IPS-20b (cell line): ENCODE results near the gene CCDC91.

Experiments used
- H3K27ac ChIP-seq: one replicate; pipeline ENCODE4 v1.5.1; 2013; ENCODE audit warnings: low read length
- H3K27me3 ChIP-seq: 2 replicates; pipeline ENCODE4 v1.6.1; 2013; ENCODE audit warnings: mild to moderate bottlenecking, low read length, inconsistent platforms; ENCODE audit not compliant: insufficient read depth
- H3K36me3 ChIP-seq: 2 replicates; pipeline ENCODE4 v1.6.1; 2013; ENCODE audit warnings: low read depth, mild to moderate bottlenecking, inconsistent platforms, low read length, moderate library complexity; ENCODE audit not compliant: insufficient read depth
- H3K4me1 ChIP-seq: 2 replicates; pipeline ENCODE4 v1.6.1; 2013; ENCODE audit warnings: mild to moderate bottlenecking, control low read depth, inconsistent platforms, low read length, moderate library complexity; ENCODE audit not compliant: insufficient read depth
- H3K4me3 ChIP-seq: 2 replicates; pipeline ENCODE4 v1.5.1; 2013; ENCODE audit warnings: mild to moderate bottlenecking, low read length, inconsistent platforms
- H3K9ac ChIP-seq: 2 replicates; pipeline ENCODE4 v1.6.1; 2013; ENCODE audit warnings: low read depth, mild to moderate bottlenecking, inconsistent platforms, low read length, moderate library complexity
- H3K9me3 ChIP-seq: 2 replicates; pipeline ENCODE4 v1.6.1; 2013; ENCODE audit warnings: mild to moderate bottlenecking, low read depth, low read length, inconsistent platforms; ENCODE audit not compliant: insufficient read depth

Gene CCDC91

DNA sequence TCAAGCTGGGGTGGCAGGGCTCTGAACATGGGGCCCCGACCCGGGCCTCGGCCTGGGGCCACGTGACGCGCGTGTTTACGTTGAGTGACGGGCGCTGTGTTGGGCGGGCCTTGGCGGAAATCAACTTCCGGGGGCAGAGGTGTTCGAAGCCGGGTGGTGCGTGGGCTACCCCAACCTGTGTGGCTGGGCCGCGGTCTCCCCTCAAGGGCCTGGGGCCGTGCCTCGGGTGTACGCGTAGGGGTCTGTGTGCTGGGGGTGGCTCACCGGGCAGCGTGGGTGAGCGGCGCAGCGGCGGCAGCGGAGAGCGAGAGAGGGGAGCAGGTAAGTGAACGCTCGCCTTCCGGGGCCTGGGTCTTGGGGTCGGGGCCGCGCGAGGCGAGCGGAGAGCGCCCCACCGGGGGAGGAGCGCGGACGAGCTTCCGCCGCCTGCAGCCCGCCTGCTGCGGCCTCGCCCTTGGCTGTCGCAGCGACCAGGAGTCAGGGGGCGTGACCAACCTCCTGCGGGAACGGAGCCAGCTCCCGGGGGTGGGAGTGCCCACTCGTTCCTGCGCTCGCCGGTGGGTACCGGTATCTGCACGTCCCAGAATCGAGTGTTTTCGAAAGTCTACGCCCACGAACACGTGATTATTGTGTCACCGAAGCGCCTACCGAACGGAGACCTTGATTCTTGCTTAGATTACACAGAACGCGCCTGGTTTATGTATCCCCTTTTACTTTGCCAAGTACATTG lies at the start of gene CCDC91:
Gene CCDC91 (plus strand): TSS at position 136 of the 730 bp plus-strand sequence. CDS start 66,760 bp downstream, outside the sequence.
- H3K4me3 ChIP-seq, result peak within 1 kb of the TSS; percentile 86
- peaks cover 3% of the 10 kb centered on the region; the same call in 1 of the 2 replicates for H3K9me3 ChIP-seq
- H3K36me3 ChIP-seq, result peaks cover 2% of the 10 kb centered on the region; the same call in 1 of the 2 replicates
- peaks cover 3% of the 10 kb centered on the region; the same call in 1 of the 2 replicates for H3K4me1 ChIP-seq
- H3K9ac ChIP-seq, result peak within 1 kb of the TSS; percentile 86
- no peaks in the 10 kb centered on the region for H3K27me3 ChIP-seq
- H3K27ac ChIP-seq, result no peak within 1 kb of the TSS

GRCh38 chr12:28144059-28144458 lies 46.2 kb upstream of the CCDC91 start:
- H3K4me3 ChIP-seq, result no peak overlapping the region
- H3K27me3 ChIP-seq, result no peaks in the 10 kb centered on the region
- H3K36me3 ChIP-seq, result no peaks in the 10 kb centered on the region
- no peaks in the 10 kb centered on the region for H3K9me3 ChIP-seq
- no peak overlapping the region for H3K9ac ChIP-seq
- no peaks in the 10 kb centered on the region for H3K4me1 ChIP-seq
- H3K27ac ChIP-seq, result no peak overlapping the region

- Histone ChIP-seq H3K4me1 (no peaks in the 10 kb centered on the region), H3K4me3 (no peak overlapping the region), H3K9me3 (no peaks in the 10 kb centered on the region), H3K27ac (no peak overlapping the region), H3K36me3 (no peaks in the 10 kb centered on the region), H3K9ac (no peak overlapping the region), H3K27me3 (no peaks in the 10 kb centered on the region)
Measured at GRCh38 chr12:28144532-28144931, 45.7 kb upstream of the CCDC91 start.

DNA sequence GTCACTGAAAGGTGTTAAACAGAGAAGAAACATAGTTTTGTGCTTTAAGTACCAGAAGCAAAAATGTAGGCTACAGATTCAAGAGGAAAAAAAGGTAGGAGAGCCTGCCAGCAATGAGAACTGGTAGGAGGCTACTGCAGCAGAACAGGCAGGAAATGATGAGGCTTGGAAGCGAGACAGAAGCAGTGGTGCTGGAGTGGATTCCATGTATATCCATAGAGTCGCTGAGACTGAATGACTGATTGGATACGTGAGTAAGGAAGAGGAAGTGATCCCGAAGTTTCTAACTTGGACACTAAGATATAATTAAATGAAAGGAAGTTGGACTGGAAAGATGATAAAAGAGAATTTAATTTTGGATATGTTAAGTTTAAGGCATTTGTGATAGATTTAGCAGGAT lies 45.0 kb upstream of the CCDC91 start:
- H3K27me3 ChIP-seq, result no peaks in the 10 kb centered on the region
- H3K36me3 ChIP-seq, result no peaks in the 10 kb centered on the region
- H3K27ac ChIP-seq, result no peak overlapping the region
- no peaks in the 10 kb centered on the region for H3K4me1 ChIP-seq
- no peaks in the 10 kb centered on the region for H3K9me3 ChIP-seq
- H3K4me3 ChIP-seq, result no peak overlapping the region
- H3K9ac ChIP-seq, result no peak overlapping the region

DNA sequence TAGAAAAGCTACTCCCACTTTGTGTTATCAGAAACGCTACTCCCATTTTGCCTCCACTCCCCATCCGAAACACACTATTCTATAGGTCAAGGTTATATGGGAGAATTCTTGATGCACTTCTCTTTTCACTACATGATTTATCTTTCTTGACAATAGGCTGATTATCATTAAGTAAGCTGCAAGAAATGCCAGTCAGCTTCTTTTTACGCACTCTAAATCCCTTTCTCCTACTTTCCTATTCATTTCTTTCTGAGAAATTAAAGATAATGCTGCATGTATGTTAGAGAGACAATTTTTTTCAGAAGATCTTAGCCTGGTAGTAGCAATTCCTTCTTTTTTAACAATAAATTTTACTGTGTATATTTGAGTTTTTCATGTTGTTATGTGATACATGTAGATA lies 41.0 kb upstream of the CCDC91 start:
- Histone ChIP-seq H3K36me3 (no peaks in the 10 kb centered on the region), H3K4me3 (no peak overlapping the region), H3K9ac (no peak overlapping the region), H3K27ac (no peak overlapping the region), H3K4me1 (no peaks in the 10 kb centered on the region), H3K9me3 (no peaks in the 10 kb centered on the region), H3K27me3 (no peaks in the 10 kb centered on the region)

DNA sequence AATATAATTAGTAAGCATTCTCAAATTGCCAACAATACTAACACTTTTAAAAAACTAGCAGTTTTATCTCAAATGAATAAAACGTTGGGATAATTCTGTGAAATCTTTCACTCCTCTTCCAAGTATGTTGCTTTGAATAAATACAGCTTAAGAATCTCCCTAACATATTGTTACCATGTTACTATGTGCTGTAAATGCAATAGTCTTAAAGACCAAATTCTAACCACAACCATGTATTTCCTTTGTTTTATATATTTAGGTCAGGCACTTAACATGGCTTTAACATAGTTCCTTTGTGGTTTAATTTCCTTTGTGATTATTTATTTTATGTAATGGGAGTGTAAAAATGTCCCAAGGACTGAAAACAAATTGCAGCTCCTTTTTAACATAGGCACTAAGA lies 33.9 kb upstream of the CCDC91 start:
- Histone ChIP-seq H3K9ac (no peak overlapping the region), H3K4me3 (no peak overlapping the region), H3K4me1 (0 out of 2 replicates have a peak, but pooled peaks cover 3% of the 10 kb centered on the region), H3K9me3 (no peaks in the 10 kb centered on the region), H3K27ac (no peak overlapping the region), H3K36me3 (no peaks in the 10 kb centered on the region), H3K27me3 (no peaks in the 10 kb centered on the region)

DNA sequence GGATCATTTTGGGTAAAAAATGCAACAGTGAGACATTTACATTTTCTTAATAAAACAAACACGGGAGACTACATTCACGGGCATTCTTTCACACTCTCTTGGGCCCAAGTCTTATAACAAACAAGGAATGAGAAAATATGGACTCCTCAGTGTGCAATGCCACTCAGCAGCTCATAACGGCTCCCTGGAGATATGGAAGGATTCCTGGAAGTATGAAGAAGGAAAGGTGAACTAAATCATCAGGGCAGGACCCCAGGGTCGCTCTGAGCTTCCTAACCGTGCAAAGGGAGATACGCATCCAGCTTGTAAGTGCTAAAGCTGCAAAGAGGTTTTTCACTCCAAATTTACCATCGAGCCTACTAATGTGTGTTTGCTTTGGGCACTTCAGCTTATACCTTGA lies 33.5 kb upstream of the CCDC91 start:
- H3K4me1 ChIP-seq, result 0 out of 2 replicates have a peak, but pooled peaks cover 3% of the 10 kb centered on the region
- no peak overlapping the region for H3K4me3 ChIP-seq
- no peaks in the 10 kb centered on the region for H3K36me3 ChIP-seq
- no peak overlapping the region for H3K27ac ChIP-seq
- H3K9ac ChIP-seq, result no peak overlapping the region
- no peaks in the 10 kb centered on the region for H3K9me3 ChIP-seq
- no peaks in the 10 kb centered on the region for H3K27me3 ChIP-seq

DNA sequence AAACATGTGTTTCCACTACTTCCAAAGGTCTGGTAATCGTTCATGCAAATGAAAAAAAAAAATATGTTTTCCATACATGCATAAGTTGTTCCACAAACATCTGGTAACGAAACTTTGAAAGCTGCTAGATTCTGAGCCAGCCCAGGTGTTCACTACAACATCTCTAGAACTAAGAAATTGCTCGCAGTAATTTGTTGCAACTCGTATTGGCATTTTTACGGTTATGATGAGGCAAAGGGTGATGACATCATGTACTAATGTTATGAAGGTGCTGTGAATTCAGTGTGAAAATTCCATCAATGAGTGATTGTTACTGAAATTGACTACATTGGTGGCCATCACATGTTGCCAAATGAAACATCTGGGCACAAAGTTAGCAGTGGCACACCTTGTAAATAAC lies 31.9 kb upstream of the CCDC91 start:
- Histone ChIP-seq H3K36me3 (no peaks in the 10 kb centered on the region), H3K27ac (no peak overlapping the region), H3K4me1 (0 out of 2 replicates have a peak, but pooled peaks cover 3% of the 10 kb centered on the region), H3K27me3 (no peaks in the 10 kb centered on the region), H3K9me3 (no peaks in the 10 kb centered on the region), H3K9ac (no peak overlapping the region), H3K4me3 (no peak overlapping the region)

DNA sequence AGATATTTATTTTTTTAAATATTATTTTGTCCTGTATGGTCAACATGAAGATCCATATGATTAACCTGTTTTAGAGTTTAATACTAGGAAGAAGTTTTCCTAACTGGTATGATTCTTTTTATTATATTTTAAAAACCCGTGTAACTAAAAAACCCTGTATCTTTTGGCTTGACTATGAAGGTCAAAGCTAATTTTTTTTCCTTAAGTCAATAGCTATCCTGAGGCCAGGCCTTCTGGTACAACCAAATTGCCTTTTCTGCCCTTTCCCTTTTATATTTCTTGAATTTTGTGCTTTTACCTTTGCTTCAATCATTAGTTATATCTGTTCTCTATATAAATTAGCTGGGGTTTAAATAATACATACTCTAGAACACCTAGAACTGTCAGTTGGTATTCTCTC lies 30.6 kb upstream of the CCDC91 start:
- Histone ChIP-seq H3K27me3 (no peaks in the 10 kb centered on the region), H3K27ac (no peak overlapping the region), H3K9me3 (no peaks in the 10 kb centered on the region), H3K9ac (no peak overlapping the region), H3K4me1 (0 out of 2 replicates have a peak, but pooled peaks cover 3% of the 10 kb centered on the region), H3K36me3 (no peaks in the 10 kb centered on the region), H3K4me3 (no peak overlapping the region)

DNA sequence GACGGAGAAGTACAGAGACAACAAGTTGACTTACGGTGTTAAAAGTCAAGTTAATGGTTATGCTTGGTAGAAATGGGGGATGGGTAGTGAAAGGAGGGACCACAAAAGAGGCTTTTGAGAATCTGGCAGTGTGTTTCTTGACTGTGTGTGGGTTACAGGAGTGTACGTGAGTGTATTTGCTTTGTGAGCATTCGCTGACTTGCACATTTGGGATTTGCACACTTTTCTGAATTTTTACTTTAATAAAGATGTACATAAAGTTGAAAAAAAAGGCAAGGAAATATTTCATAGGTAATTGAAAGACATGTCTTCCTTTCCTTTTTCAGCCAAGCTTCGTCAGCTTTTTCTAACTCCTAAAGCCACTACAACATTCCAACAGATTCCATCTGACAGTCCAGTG lies 28.6 kb upstream of the CCDC91 start:
- Histone ChIP-seq H3K9me3 (no peaks in the 10 kb centered on the region), H3K27me3 (no peaks in the 10 kb centered on the region), H3K4me1 (0 out of 2 replicates have a peak, but pooled peaks cover 1% of the 10 kb centered on the region), H3K36me3 (no peaks in the 10 kb centered on the region), H3K9ac (no peak overlapping the region), H3K27ac (no peak overlapping the region), H3K4me3 (no peak overlapping the region)

- Histone ChIP-seq H3K36me3 (no peaks in the 10 kb centered on the region), H3K4me3 (no peak overlapping the region), H3K27me3 (no peaks in the 10 kb centered on the region), H3K27ac (no peak overlapping the region), H3K9ac (no peak overlapping the region), H3K9me3 (no peaks in the 10 kb centered on the region), H3K4me1 (no peaks in the 10 kb centered on the region)
Measured at GRCh38 chr12:28162697-28163096, 27.6 kb upstream of the CCDC91 start.

DNA sequence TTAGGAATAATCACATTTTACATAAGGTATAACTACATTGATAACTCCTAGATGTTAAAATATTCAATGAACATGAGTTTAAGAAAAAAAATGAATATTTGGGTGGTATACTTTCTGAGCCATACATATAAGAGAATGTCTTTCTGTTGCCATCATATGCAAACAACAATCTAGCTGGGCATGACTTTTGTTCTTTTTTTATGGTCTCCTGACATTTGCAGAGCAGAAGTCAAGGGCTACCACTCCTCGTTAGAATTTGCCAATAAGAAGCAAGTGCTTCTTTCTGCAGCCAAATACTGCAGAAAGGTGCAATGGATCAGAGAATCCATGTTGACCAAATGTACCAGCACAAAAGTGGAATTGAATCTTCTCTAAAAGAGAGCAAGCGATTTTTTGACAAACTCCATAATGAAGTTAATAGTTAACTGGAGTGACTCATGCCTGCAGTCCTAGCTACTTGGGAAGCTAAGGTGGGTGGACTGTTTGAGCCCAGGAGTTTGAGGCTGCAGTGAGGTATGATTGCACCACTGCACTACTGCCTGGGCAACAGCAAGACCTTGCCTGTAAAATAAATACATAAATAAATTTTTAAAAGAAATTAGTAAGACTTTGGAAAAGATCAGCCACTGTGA lies 25.5 kb upstream of the CCDC91 start:
- Histone ChIP-seq H3K27ac (no peak overlapping the region), H3K4me1 (no peaks in the 10 kb centered on the region), H3K9ac (no peak overlapping the region), H3K27me3 (no peaks in the 10 kb centered on the region), H3K9me3 (no peaks in the 10 kb centered on the region), H3K4me3 (no peak overlapping the region), H3K36me3 (no peaks in the 10 kb centered on the region)
